HepG2 (cell line): ENCODE results near the gene STUB1. TPM values are rescaled to one million over a fixed set of nuclear protein-coding genes. Genes with fewer than 3 reads are reported as not detected.

Experiments used
- ARNT2 ChIP-seq: sonication (generic); formaldehyde crosslinking; IDR thresholded peaks from 2 replicates; pipeline ENCODE4 v1.8.0; 2022; ENCODE audit warnings: mild to moderate bottlenecking, low read depth, missing genetic modification reagents, moderate library complexity
- ATF7 ChIP-seq, 2 experiments: fragments of 450-650 bp in 1 of 2; sonication (generic) in 1 of 2; formaldehyde crosslinking in 1 of 2; IDR thresholded peaks; 2 replicates each; pipeline versions ENCODE4 v1.4.0 to v1.6.1; 2016 to 2020; ENCODE audit warnings: antibody characterized with exemption in 1 of 2, mild to moderate bottlenecking in 1 of 2, missing genetic modification reagents in 1 of 2
- DNMT1 ChIP-seq: sonication (generic); formaldehyde crosslinking; IDR thresholded peaks from 2 replicates; pipeline ENCODE4 v1.5.1; 2020; ENCODE audit warnings: mild to moderate bottlenecking, missing genetic modification reagents
- GTF3A ChIP-seq: sonication (generic); formaldehyde crosslinking; conservative IDR thresholded peaks from 2 replicates; pipeline ENCODE4 v1.4.0; 2020; ENCODE audit warnings: mild to moderate bottlenecking, missing genetic modification reagents
- ZBED4 ChIP-seq: sonication (generic); formaldehyde crosslinking; IDR thresholded peaks from 2 replicates; pipeline ENCODE4 v1.4.0; 2020; ENCODE audit warnings: missing genetic modification reagents, borderline replicate concordance
- ZNF260 ChIP-seq: sonication (generic); formaldehyde crosslinking; IDR thresholded peaks from 2 replicates; pipeline ENCODE4 v1.4.0; 2020; ENCODE audit warnings: missing genetic modification reagents, low read depth, mild to moderate bottlenecking, borderline replicate concordance
- ZNF550 ChIP-seq: sonication (generic); formaldehyde crosslinking; IDR thresholded peaks from 2 replicates; pipeline ENCODE4 v1.4.0; 2020; ENCODE audit warnings: mild to moderate bottlenecking, missing genetic modification reagents, borderline replicate concordance
- ZNF652 ChIP-seq: IDR thresholded peaks from 2 replicates; pipeline ENCODE4 v1.6.1; 2016; ENCODE audit warnings: low read depth, borderline replicate concordance
- ZNF772 ChIP-seq: sonication (generic); formaldehyde crosslinking; IDR thresholded peaks from 2 replicates; pipeline ENCODE4 v1.5.0; 2020; ENCODE audit warnings: mild to moderate bottlenecking, missing genetic modification reagents
- polyA plus RNA-seq, 8 experiments: library from polyadenylated mRNA; depleted of rRNA in 3 of 8; stranded (reverse) in 7 of 8; unstranded in 1 of 8; fragments of >200 nt; fragmentation: Illumina TruSeq in 4 of 8; extraction: Trizol in 4 of 8; gene quantifications; 2 replicates each; pipeline versions ENCODE4 v1.2.1 to v1.2.3, GENCODE V29; 2011 to 2016; ENCODE audit warnings: low read depth in 4 of 8, missing spikeins in 1 of 8, mixed read lengths in 1 of 8; ENCODE audit not compliant: insufficient read depth in 1 of 8
- total RNA-seq, 5 experiments: library from RNA; depleted of rRNA; stranded (reverse); fragments of >200 nt; fragmentation: Illumina TruSeq; extraction: Trizol; gene quantifications; 2 replicates each; pipeline ENCODE4 v1.2.3, GENCODE V29; 2016; ENCODE audit warnings: low read depth in 1 of 5

The STUB1 gene
- total and polyA plus RNA-seq, 2 of the 13 experiments (the other 11 are each of a cell fraction or from before 2014, with no cell fraction given): 52.9 to 78.2 TPM

GRCh38 chr16:720447-720989 is 40.3 kb downstream of the STUB1 start (continued):
- TF ChIP-seq ATF7 (IDR thresholded peaks at IDR 0.05) (no peak), ATF7 (CRISPR knock-in tag; IDR thresholded peaks at IDR 0.05) (no peak), ZNF550 (no peak), ZNF260 (CRISPR knock-in tag) (no peak), DNMT1 (CRISPR knock-in tag) (no peak), ZNF772 (CRISPR knock-in tag) (no peak), GTF3A (CRISPR knock-in tag) (no peak), ZNF652 (CRISPR knock-in tag) (no peak), ARNT2 (CRISPR knock-in tag) (no peak), ZBED4 (CRISPR knock-in tag) (no peak)
- TF ChIP-seq, all 625 proteins: peak for 53
